Stimulated activated CD8-positive, alpha-beta memory T cell treated with anti-CD3 and anti-CD28 coated beads, Interleukin-15, amount 100 ng/mL, for 4 hours (primary cell): ENCODE results near the gene ZFP91.
"Not testable (repeated sequence)": the region's sequence is repeated elsewhere in the genome, so short reads cannot be mapped to it uniquely, and the experiment has no call there.

Experiments used
- DNase-seq, 2 donors: peaks; one replicate each; pipeline ENCODE4 v3.0.0-alpha.2; 2020; ENCODE audit warnings: low read depth in 2 of 2

The ZFP91 gene

GRCh38 chr11:58578635-58579191, at the start of gene ZFP91:
ZFP91 (plus strand) TSS chr11:58579063; CDS start chr11:58579282, 219 bp downstream.
- peak; percentile 94 to 96 for DNase-seq

GRCh38 chr11:58530236-58530635, 48.6 kb upstream of the ZFP91 start:
- no peak for DNase-seq

GRCh38 chr11:58531865-58532341, 47.0 kb upstream of the ZFP91 start:
- no peak for DNase-seq

- DNase-seq = no peak
These were observed 32.0 kb upstream of the ZFP91 start for GRCh38 chr11:58546841-58547240.

- DNase-seq = no peak
These were observed 29.2 kb upstream of the ZFP91 start for GRCh38 chr11:58549644-58550043.

- DNase-seq = no peak
These were observed 18.0 kb upstream of the ZFP91 start for GRCh38 chr11:58560842-58561241.

GRCh38 chr11:58561394-58562098, 17.3 kb upstream of the ZFP91 start:
- DNase-seq = no peak

- DNase-seq = no peak
These were observed 16.5 kb upstream of the ZFP91 start for GRCh38 chr11:58562375-58562800.

- no peak for DNase-seq
These were observed 14.6 kb upstream of the ZFP91 start for GRCh38 chr11:58564231-58564630.

GRCh38 chr11:58567889-58568512, 10.9 kb upstream of the ZFP91 start:
- peak; percentile 46 to 55 for DNase-seq

GRCh38 chr11:58572906-58573305, 6.0 kb upstream of the ZFP91 start:
- not testable (repeated sequence) for DNase-seq

- DNase-seq = peak; percentile 21 to 49
These were observed 5.3 kb upstream of the ZFP91 start for GRCh38 chr11:58573451-58574104.

- DNase-seq = no peak
These were observed 4.0 kb upstream of the ZFP91 start for GRCh38 chr11:58574881-58575280.

GRCh38 chr11:58575377-58576020, 3.4 kb upstream of the ZFP91 start, which contains the start of gene LPXN:
LPXN (minus strand) TSS chr11:58575856; CDS start chr11:58575772, 84 bp downstream.
- DNase-seq = peak in 1 of 2 donors; percentile 16

- no peak for DNase-seq
These were observed 1.9 kb upstream of the ZFP91 start for GRCh38 chr11:58576887-58577471.

- peak; percentile 56 to 69 for DNase-seq
These were observed 1.2 kb upstream of the ZFP91 start for GRCh38 chr11:58577555-58578135.

- peak; percentile 83 to 86 for DNase-seq
These were observed 678 bp upstream of the ZFP91 start for GRCh38 chr11:58578136-58578634.

- peak; percentile 87 to 88 for DNase-seq
These were observed 598 bp downstream of the ZFP91 start for GRCh38 chr11:58579192-58580129.

- no peak for DNase-seq
These were observed 1.4 kb downstream of the ZFP91 start for GRCh38 chr11:58580311-58580710.

- DNase-seq = no peak
These were observed 3.6 kb downstream of the ZFP91 start for GRCh38 chr11:58582437-58582836.
